Astrocyte of the cerebellum (primary cell): ENCODE measurements around the gene BRD1.

Source experiments
- DNase-seq: peaks from one replicate; pipeline ENCODE4 v3.0.0-alpha.2; 2011; ENCODE audit warnings: low read depth
- H3K4me3 ChIP-seq: 2 replicates; pipeline ENCODE4 v1.5.1; 2011; ENCODE audit warnings: mild to moderate bottlenecking, low read depth, low read length, moderate library complexity
- in situ Hi-C: cut with HindIII; loops from 2 replicates; pipeline ENCODE4 v1.10.0; 2017; ENCODE audit warnings: low sequenced_read_pairs
- TF ChIP-seq, protein P1 (sequence below): IDR thresholded peaks from 2 replicates; pipeline ENCODE4 v1.5.1; 2012; ENCODE audit warnings: low read length, low read depth, moderate library complexity, mild to moderate bottlenecking; ENCODE audit errors: missing control alignments

Gene BRD1

DNA sequence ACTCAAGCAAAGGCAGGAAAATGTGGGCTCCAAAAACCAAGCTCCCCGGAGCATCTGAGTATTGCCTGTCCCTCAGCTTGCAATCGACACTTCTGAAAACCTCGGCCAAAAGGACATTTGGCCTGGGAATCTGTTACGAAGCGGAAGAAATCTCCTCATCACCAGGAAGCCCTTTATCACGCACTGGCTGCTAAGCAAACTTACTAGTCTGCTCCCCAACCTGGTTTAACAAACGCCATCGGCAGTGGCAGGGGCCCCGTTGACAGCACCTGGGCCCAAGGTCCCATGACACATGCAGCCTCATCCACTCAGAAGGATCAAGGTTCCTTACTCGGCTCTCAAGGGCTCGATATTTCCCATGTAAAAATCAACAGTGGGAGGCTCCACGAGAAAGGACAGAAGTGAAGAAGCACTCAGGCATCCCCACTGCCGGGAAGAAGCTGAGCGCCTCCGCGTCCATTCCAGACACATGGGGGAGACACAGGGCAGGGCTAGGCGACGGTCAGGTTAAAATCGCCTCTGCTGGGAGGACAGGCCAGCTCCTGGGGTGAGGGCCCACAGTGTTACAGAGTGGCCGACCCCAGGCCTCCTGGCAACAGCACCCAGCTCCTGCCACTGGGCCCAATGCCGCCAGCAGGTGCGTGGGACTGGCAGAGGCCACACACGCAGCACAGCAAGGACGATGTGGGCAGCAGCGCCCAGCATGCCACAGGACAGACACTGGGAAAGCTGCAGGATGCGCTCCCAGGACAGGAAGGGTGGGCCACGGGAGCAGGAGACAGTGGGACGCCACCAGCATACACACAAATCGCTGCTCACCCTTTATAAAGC, 27.1 kb downstream of the BRD1 start:
- TF ChIP-seq, protein P1, sequence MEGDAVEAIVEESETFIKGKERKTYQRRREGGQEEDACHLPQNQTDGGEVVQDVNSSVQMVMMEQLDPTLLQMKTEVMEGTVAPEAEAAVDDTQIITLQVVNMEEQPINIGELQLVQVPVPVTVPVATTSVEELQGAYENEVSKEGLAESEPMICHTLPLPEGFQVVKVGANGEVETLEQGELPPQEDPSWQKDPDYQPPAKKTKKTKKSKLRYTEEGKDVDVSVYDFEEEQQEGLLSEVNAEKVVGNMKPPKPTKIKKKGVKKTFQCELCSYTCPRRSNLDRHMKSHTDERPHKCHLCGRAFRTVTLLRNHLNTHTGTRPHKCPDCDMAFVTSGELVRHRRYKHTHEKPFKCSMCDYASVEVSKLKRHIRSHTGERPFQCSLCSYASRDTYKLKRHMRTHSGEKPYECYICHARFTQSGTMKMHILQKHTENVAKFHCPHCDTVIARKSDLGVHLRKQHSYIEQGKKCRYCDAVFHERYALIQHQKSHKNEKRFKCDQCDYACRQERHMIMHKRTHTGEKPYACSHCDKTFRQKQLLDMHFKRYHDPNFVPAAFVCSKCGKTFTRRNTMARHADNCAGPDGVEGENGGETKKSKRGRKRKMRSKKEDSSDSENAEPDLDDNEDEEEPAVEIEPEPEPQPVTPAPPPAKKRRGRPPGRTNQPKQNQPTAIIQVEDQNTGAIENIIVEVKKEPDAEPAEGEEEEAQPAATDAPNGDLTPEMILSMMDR, result no peak
- H3K4me3 ChIP-seq, result no peak overlapping the region
- in situ Hi-C loops, result no loop called here
- DNase-seq, result no peak

DNA sequence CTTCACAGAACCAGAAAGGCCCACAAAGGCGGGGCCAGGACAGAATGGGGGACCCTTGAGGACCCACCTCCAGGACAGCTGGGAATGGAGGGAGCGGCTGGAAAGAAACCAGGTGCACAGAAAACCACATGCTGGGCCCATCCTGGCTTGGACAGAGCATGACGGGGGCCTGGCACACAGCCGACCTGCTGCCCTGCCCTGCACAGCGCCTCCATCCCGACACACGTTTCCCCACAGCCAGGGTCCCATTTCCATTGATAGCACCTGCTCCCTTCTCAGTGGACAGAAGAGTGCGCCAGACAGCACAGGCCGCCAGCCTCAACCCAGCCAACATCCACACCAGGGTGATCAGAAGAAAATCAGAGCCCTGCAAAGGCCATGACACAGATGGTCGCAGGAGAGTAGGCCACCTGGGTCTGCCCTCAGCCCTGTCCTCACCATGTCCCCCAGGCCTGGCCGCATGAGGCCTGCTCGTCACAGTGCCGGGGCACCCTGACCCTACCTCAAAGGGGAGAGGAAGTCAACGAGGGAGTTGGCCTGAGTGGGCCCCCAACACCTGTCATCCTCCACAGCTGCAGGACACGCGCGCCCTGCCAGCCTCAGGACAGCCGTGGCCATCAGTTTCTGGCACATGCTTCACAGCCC, 28.1 kb downstream of the BRD1 start:
- no peak overlapping the region for H3K4me3 ChIP-seq
- in situ Hi-C loops, result loop anchor here (25.0 kb wide), 1 partner anchor 113 kb away; the partner anchor contains the start of genes ALG12 and CRELD2
- no peak for DNase-seq
- TF ChIP-seq, protein P1, result no peak

DNA sequence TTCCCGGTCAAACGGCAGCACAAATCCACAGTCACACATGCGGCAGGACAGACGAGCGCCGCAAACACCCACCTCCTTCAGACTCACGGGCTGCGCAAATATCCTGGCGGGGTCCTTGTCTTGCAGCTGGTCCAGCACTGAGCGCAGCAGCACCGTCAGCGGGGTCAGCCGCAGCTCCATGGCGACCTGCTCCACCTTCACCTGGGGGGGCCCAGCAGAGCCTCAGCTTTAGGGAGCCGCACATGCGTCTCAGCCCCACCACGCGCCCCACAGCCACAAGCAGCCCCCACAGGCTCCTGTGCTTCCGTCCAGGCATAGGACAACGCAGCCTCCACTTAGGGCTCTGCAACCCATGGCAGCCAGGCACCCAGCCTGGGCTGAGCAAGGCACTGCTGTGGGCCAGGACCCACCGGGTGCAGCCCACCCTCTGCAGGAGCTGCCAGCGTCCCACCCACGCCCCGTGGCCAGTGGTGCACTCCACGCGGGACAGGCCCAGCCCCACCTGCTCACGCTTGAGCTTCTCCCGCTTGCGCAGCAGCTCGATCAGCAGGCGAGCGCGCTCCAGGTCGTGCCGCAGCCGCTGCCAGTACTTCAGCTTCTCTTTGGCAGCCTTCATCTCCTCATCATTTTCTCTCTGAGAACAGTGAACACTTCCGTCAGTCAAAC, 29.1 kb downstream of the BRD1 start:
- in situ Hi-C loops, result loop anchor here (25.0 kb wide), 1 partner anchor 114 kb away; the partner anchor contains the start of genes ALG12 and CRELD2
- no peak overlapping the region for H3K4me3 ChIP-seq
- TF ChIP-seq, protein P1, result no peak
- no peak for DNase-seq

DNA sequence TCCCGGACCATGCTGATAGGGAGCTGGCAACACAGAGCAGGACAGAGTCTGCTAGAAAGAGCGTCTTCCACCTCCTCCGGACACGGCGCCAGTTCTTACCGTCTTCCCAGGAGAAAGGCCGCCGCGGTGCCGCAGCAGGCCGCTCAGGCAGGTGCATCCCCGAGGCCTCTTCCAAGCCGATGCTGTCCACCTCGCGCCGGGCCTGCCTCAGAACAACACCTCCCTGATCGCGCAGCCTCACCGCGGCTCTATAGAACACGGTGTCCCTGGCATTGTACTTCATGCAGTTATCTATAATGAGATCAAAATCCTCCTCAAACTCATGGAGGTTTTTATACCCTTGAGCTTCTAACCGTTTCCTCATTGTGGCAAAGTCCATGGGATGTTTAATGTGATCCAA, 30.0 kb downstream of the BRD1 start:
- H3K4me3 ChIP-seq, result no peak overlapping the region
- DNase-seq, result no peak
- in situ Hi-C loops, result loop anchor here (25.0 kb wide), 1 partner anchor 115 kb away; the partner anchor contains the start of genes ALG12 and CRELD2
- TF ChIP-seq, protein P1, result no peak

DNA sequence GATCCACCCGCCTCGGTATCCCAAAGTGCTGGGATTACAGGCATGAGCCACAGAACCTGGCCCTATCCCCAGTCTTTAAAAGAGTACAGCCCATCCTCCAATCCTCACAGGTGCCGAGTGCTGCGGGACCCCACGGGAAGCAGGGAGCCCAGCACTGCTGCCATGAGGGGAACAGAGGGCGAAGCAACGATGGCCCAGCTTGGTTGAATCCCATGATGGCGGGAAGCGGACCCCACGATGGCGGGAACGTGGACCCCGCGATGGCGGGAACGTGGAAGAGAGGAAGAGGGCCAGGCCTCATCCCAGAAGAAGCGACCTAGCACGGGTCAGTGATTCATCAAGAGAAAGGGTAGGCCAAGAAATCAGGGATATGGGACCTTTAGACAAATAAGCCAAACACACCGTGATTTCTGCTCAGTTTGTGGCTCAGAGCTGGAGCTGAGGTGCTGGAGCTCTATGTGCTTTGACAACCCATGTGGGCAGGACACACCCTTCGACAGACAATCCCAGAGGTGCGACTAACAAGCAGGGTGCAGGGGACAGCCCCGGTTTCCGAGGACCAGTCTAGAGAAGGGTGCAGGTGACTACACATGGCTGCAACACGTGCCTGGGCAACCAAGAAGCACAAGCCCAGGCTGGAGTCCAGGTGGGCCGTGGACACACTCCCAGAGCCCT, 30.9 kb downstream of the BRD1 start:
- H3K4me3 ChIP-seq, result no peak overlapping the region
- in situ Hi-C loops, result loop anchor here (25.0 kb wide), 1 partner anchor 116 kb away; the partner anchor contains the start of genes ALG12 and CRELD2
- TF ChIP-seq, protein P1, result no peak
- DNase-seq, result no peak

DNA sequence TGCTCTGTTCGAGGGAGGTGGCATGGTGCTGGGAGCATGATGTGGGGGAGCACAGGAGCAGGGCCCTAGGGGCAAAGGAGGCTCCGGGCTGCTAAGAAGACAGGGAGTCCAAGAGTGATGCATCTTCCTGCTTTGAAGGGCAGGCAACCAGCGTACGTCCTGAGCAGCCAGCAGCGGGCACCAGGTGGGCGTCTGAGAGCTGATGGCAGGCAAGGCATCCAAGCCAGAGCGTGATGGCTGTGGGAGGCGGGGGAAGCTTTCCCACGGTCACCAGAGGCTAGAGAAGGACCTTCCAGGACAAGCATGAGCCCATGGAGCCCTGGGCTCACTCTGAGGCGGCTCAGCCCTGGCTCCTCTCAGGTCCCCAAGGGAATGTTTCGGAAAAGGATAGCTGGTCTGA, 32.2 kb downstream of the BRD1 start:
- TF ChIP-seq, protein P1, result no peak
- H3K4me3 ChIP-seq, result no peak overlapping the region
- in situ Hi-C loops, result loop anchor here (25.0 kb wide), 1 partner anchor 117 kb away; the partner anchor contains the start of genes ALG12 and CRELD2
- DNase-seq, result no peak
